ENCODE results near the gene ATG12.
"Not testable (repeated sequence)": the region's sequence is repeated elsewhere in the genome, so short reads cannot be mapped to it uniquely, and the experiment has no call there.

Gene ATG12

DNA sequence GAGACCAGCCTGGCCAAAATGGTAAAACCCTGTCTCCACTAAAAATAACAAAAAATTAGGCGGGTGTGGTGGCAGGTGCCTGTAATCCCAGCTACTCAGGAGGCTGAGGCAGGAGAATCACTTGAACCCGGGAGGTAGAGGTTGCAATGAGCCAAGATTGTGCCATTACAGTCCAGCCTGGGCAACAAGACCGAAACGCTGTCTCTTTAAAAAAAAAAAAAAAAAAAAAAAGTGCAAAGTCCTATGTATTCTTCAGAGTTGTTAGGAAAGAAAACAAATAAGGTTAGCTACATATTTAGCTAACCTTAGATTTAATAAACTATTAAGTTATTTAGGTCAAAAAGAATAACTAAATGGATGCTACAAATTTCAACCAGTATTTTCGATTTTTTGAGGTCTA lies 11.5 kb downstream of the ATG12 start:
- no peak overlapping the region for H2AFZ ChIP-seq (ENCODE audit: low read length)
- no peak for TF ChIP-seq EZH2 (IDR thresholded peaks at IDR 0.05; ENCODE audit: borderline replicate concordance, low read length)
- no peak for TF ChIP-seq CTCF (IDR thresholded peaks at IDR 0.05; ENCODE audit: low read length)
- H3K36me3 ChIP-seq (ENCODE audit: insufficient read depth, low read length), result peaks cover 59% of the 10 kb centered on the region
- no peak overlapping the region for H3K27ac ChIP-seq (ENCODE audit: low read depth, low read length, poor library complexity, severe bottlenecking)
- H3K9me2 ChIP-seq (ENCODE audit: low read depth, low read length), result no peaks in the 10 kb centered on the region
- H3K9ac ChIP-seq (ENCODE audit: low read length), result no peak overlapping the region
- no peaks in the 10 kb centered on the region for H3K9me3 ChIP-seq (ENCODE audit: low read length)
- no peaks in the 10 kb centered on the region for H4K20me1 ChIP-seq (ENCODE audit: insufficient read depth, low read length)
- no peaks in the 10 kb centered on the region for H3K79me2 ChIP-seq (ENCODE audit: insufficient read depth, low read length)
- no peak overlapping the region for H3K4me3 ChIP-seq (ENCODE audit: low read depth, low read length, poor library complexity, severe bottlenecking)
- H3K4me1 ChIP-seq (ENCODE audit: insufficient read depth, low read length, severe bottlenecking), result no peaks in the 10 kb centered on the region
- peaks cover 6% of the 10 kb centered on the region; the same call in 1 of the 2 replicates for H3F3A ChIP-seq (ENCODE audit: insufficient read depth, low read length)
- H3K27me3 ChIP-seq (ENCODE audit: insufficient read depth, low read length), result no peaks in the 10 kb centered on the region
- no peak overlapping the region for H3K4me2 ChIP-seq (ENCODE audit: low read length)

GRCh38 chr5:115825948-115826347 lies 15.4 kb downstream of the ATG12 start:
- no peaks in the 10 kb centered on the region for H3K27me3 ChIP-seq (ENCODE audit: insufficient read depth, low read length)
- no peak overlapping the region for H3K9ac ChIP-seq (ENCODE audit: low read length)
- no peaks in the 10 kb centered on the region for H3K79me2 ChIP-seq (ENCODE audit: insufficient read depth, low read length)
- peaks cover 28% of the 10 kb centered on the region for H3K36me3 ChIP-seq (ENCODE audit: insufficient read depth, low read length)
- H4K20me1 ChIP-seq (ENCODE audit: insufficient read depth, low read length), result no peaks in the 10 kb centered on the region
- H3K4me2 ChIP-seq (ENCODE audit: low read length), result no peak overlapping the region
- H3K27ac ChIP-seq (ENCODE audit: low read depth, low read length, poor library complexity, severe bottlenecking), result no peak overlapping the region
- no peak for TF ChIP-seq EZH2 (IDR thresholded peaks at IDR 0.05; ENCODE audit: borderline replicate concordance, low read length)
- TF ChIP-seq CTCF (IDR thresholded peaks at IDR 0.05; ENCODE audit: low read length), result no peak
- H3K4me1 ChIP-seq (ENCODE audit: insufficient read depth, low read length, severe bottlenecking), result no peaks in the 10 kb centered on the region
- no peaks in the 10 kb centered on the region for H3K9me2 ChIP-seq (ENCODE audit: low read depth, low read length)
- H3F3A ChIP-seq (ENCODE audit: insufficient read depth, low read length), result no peaks in the 10 kb centered on the region
- H3K9me3 ChIP-seq (ENCODE audit: low read length), result no peaks in the 10 kb centered on the region
- no peak overlapping the region for H2AFZ ChIP-seq (ENCODE audit: low read length)
- H3K4me3 ChIP-seq (ENCODE audit: low read depth, low read length, poor library complexity, severe bottlenecking), result no peak overlapping the region

DNA sequence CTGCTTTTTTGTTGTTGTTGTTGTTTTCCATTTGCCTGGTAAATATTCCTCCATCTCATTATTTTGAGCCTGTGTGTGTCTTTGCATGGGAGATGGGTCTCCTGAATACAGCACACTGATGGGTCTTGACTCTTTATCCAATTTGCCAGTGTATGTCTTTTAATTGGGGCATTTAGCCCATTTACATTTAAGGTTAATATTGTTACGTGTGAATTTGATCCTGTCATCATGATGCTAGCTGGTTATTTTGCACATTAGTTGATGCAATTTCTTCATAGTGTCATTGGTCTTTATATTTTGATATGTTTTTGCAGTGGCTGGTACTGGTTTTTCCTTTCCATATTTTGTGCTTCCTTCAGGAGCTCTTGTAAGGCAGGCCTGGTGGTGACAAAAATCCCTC lies 16.4 kb downstream of the ATG12 start:
- H3K4me2 ChIP-seq (ENCODE audit: low read length); H3K79me2 ChIP-seq (ENCODE audit: insufficient read depth, low read length); H3K9me3 ChIP-seq (ENCODE audit: low read length); H3K4me1 ChIP-seq (ENCODE audit: insufficient read depth, low read length, severe bottlenecking); H3K27me3 ChIP-seq (ENCODE audit: insufficient read depth, low read length); H3K27ac ChIP-seq (ENCODE audit: low read depth, low read length, poor library complexity, severe bottlenecking); H3F3A ChIP-seq (ENCODE audit: insufficient read depth, low read length); H2AFZ ChIP-seq (ENCODE audit: low read length); H3K4me3 ChIP-seq (ENCODE audit: low read depth, low read length, poor library complexity, severe bottlenecking); H3K9ac ChIP-seq (ENCODE audit: low read length); H4K20me1 ChIP-seq (ENCODE audit: insufficient read depth, low read length); H3K9me2 ChIP-seq (ENCODE audit: low read depth, low read length): not testable (repeated sequence)
- H3K36me3 ChIP-seq (ENCODE audit: insufficient read depth, low read length), result peaks cover 20% of the 10 kb centered on the region

- no peak overlapping the region for H3K27ac ChIP-seq (ENCODE audit: low read depth, low read length, poor library complexity, severe bottlenecking)
Measured at GRCh38 chr5:115820846-115821245, 20.5 kb downstream of the ATG12 start.

More at GRCh38 chr5:115820846-115821245, 20.5 kb downstream of the ATG12 start:
- no peak overlapping the region for H3K4me2 ChIP-seq (ENCODE audit: low read length)
- no peaks in the 10 kb centered on the region for H3F3A ChIP-seq (ENCODE audit: insufficient read depth, low read length)
- H3K27me3 ChIP-seq (ENCODE audit: insufficient read depth, low read length), result no peaks in the 10 kb centered on the region
- no peaks in the 10 kb centered on the region for H3K9me2 ChIP-seq (ENCODE audit: low read depth, low read length)
- H3K79me2 ChIP-seq (ENCODE audit: insufficient read depth, low read length), result no peaks in the 10 kb centered on the region
- TF ChIP-seq EZH2 (IDR thresholded peaks at IDR 0.05; ENCODE audit: borderline replicate concordance, low read length), result no peak
- TF ChIP-seq CTCF (IDR thresholded peaks at IDR 0.05; ENCODE audit: low read length), result no peak
- no peaks in the 10 kb centered on the region for H3K9me3 ChIP-seq (ENCODE audit: low read length)
- no peaks in the 10 kb centered on the region for H3K4me1 ChIP-seq (ENCODE audit: insufficient read depth, low read length, severe bottlenecking)
- no peaks in the 10 kb centered on the region for H3K36me3 ChIP-seq (ENCODE audit: insufficient read depth, low read length)
- no peak overlapping the region for H3K9ac ChIP-seq (ENCODE audit: low read length)
- H3K4me3 ChIP-seq (ENCODE audit: low read depth, low read length, poor library complexity, severe bottlenecking), result no peak overlapping the region
- no peaks in the 10 kb centered on the region for H4K20me1 ChIP-seq (ENCODE audit: insufficient read depth, low read length)
- no peak overlapping the region for H2AFZ ChIP-seq (ENCODE audit: low read length)

Data from OCI-LY1 (cell line).